NCI-H1694 (cell line): ENCODE measurements around the gene ACTL6A.
"Not testable (repeated sequence)": the region's sequence is repeated elsewhere in the genome, so short reads cannot be mapped to it uniquely, and the experiment has no call there.

Source experiments
- DNase-seq: peaks from one replicate; lab custom pipeline; 2025; lab: John Stamatoyannopoulos, UW

ACTL6A gene

GRCh38 chr3:179562591-179563270 is at the start of gene ACTL6A:
TSS of gene ACTL6A (plus strand) at chr3:179562926. CDS start at chr3:179563093, 167 bp downstream.
- peak; percentile 98 for DNase-seq

- DNase-seq = no peak
These were observed 48.9 kb upstream of the ACTL6A start for GRCh38 chr3:179513862-179514261.

GRCh38 chr3:179516461-179517251 is 46.1 kb upstream of the ACTL6A start:
- not testable (repeated sequence) for DNase-seq

GRCh38 chr3:179526482-179526881 is 36.2 kb upstream of the ACTL6A start:
- DNase-seq = no peak

- DNase-seq = peak; percentile 11
These were observed 35.7 kb upstream of the ACTL6A start for GRCh38 chr3:179526989-179527391.

GRCh38 chr3:179528772-179529171 is 34.0 kb upstream of the ACTL6A start:
- DNase-seq = no peak

- no peak for DNase-seq
These were observed 31.1 kb upstream of the ACTL6A start for GRCh38 chr3:179531576-179531975.

- DNase-seq = no peak
These were observed 29.5 kb upstream of the ACTL6A start for GRCh38 chr3:179533274-179533673.

GRCh38 chr3:179536256-179536655 is 26.5 kb upstream of the ACTL6A start:
- no peak for DNase-seq

- no peak for DNase-seq
These were observed 21.6 kb upstream of the ACTL6A start for GRCh38 chr3:179541094-179541493.

- no peak for DNase-seq
These were observed 21.1 kb upstream of the ACTL6A start for GRCh38 chr3:179541596-179541995.

- DNase-seq = no peak
These were observed 20.4 kb upstream of the ACTL6A start for GRCh38 chr3:179542375-179542774.

- no peak for DNase-seq
These were observed 17.6 kb upstream of the ACTL6A start for GRCh38 chr3:179544981-179545645.

- DNase-seq = no peak
These were observed 15.9 kb upstream of the ACTL6A start for GRCh38 chr3:179546814-179547241.

- no peak for DNase-seq
These were observed 11.2 kb upstream of the ACTL6A start for GRCh38 chr3:179551349-179552105.

- peak; percentile 74 for DNase-seq
These were observed 3.9 kb upstream of the ACTL6A start for GRCh38 chr3:179558742-179559364.

- no peak for DNase-seq
These were observed 1.9 kb upstream of the ACTL6A start for GRCh38 chr3:179560791-179561190.

- peak; percentile 19 for DNase-seq
These were observed 601 bp downstream of the ACTL6A start for GRCh38 chr3:179563271-179563783.

GRCh38 chr3:179565496-179565895 is 2.8 kb downstream of the ACTL6A start:
- DNase-seq = no peak

GRCh38 chr3:179580992-179581391 is 18.3 kb downstream of the ACTL6A start:
- no peak for DNase-seq

- DNase-seq = no peak
These were observed 26.4 kb downstream of the ACTL6A start for GRCh38 chr3:179589143-179589542.
